ENCODE measurements around the gene ACTN4. TPM values are rescaled to one million over a fixed set of nuclear protein-coding genes. Genes with fewer than 3 reads are reported as not detected.

The ACTN4 gene
- total and polyA plus RNA-seq, 3 donors from 2014 or later = 112 to 158 (median 135) TPM

DNA sequence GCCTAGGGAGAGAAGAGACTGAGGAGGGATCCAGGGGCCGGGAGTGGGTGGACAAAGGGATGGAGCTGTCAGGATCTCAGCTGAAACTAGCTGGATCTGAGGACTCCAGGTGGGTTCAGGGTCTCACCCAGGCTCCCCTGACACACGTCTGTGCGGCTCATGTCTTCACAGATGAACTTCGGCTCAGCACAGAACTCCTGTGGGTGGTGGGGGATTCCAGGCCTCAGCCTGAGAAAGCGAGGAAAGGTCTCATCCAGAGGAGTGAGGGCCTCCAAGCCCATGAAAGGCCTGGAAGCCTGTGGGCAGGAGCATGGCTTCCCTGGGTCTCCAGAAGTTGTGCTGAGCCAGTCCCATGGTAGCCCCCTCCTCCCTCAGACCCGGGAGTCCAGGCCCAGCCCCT is 95.5 kb downstream of the ACTN4 start:
- intact Hi-C loops (cut with DNase I; ENCODE audit: low total_unique reads) = no loop called here
- no peak for DNase-seq
- Histone ChIP-seq H3K36me3 (ENCODE audit: low read depth, missing control alignments) (no peaks in the 10 kb centered on the region), H3K9me3 (no peaks in the 10 kb centered on the region), H3K4me1 (no peaks in the 10 kb centered on the region), H3K4me3 (no peak overlapping the region), H3K27ac (no peak overlapping the region), H3K27me3 (no peaks in the 10 kb centered on the region)
- TF ChIP-seq, protein P1, sequence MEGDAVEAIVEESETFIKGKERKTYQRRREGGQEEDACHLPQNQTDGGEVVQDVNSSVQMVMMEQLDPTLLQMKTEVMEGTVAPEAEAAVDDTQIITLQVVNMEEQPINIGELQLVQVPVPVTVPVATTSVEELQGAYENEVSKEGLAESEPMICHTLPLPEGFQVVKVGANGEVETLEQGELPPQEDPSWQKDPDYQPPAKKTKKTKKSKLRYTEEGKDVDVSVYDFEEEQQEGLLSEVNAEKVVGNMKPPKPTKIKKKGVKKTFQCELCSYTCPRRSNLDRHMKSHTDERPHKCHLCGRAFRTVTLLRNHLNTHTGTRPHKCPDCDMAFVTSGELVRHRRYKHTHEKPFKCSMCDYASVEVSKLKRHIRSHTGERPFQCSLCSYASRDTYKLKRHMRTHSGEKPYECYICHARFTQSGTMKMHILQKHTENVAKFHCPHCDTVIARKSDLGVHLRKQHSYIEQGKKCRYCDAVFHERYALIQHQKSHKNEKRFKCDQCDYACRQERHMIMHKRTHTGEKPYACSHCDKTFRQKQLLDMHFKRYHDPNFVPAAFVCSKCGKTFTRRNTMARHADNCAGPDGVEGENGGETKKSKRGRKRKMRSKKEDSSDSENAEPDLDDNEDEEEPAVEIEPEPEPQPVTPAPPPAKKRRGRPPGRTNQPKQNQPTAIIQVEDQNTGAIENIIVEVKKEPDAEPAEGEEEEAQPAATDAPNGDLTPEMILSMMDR (IDR thresholded peaks at IDR 0.05) = no peak
- TF ChIP-seq POLR2A (IDR thresholded peaks at IDR 0.05) = no peak
- 84 to 97% methylated on average over 5 to 6 of the region's 6 CpGs for WGBS, 2 donors

DNA sequence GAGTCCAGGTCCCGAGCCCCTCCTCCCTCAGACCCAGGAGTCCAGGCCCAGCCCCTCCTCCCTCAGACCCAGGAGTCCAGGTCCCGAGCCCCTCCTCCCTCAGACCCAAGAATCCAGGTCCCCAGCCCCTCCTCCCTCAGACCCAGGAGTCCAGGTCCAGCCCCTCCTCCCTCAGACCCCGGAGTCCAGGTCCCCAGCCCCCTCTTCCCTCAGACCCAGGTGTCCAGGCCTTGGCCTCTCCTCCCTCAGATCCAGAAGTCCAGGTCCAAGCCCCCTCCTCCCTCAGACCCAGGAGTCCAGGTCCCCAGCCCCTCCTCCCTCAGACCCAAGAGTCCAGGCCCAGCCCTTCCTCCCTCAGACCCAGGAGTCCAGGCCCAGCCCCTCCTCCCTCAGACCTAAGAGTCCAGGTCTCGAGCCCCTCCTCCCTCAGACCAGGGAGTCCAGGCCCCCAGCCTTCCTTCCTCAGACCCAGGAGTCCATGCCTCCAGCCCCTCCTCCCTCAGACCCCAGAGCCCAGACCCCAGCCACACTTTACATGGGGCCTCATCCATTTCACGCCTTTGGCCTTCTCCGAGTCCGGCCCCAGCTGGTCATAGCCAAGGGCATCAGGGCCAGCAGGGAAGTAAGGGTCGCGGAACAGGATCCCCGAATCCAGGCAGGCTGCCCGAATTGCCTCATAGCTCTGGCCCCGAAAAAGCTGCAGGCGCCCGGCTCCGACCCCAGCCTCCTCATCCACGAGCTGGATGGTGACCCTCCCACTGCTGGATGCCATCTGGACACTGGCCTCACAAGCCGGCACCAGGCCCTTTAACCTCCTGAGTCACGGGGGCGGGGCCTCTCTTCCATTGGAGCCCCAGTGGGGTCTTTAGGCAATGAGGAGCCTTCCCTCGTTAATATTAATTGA is 96.2 kb downstream of the ACTN4 start:
- TF ChIP-seq POLR2A (IDR thresholded peaks at IDR 0.05) = no peak
- TF ChIP-seq, protein P1 (IDR thresholded peaks at IDR 0.05) = no peak
- 75 to 76% methylated on average over 15 to 20 of the region's 20 CpGs for WGBS, 2 donors
- intact Hi-C loops (cut with DNase I; ENCODE audit: low total_unique reads) = no loop called here
- Histone ChIP-seq H3K36me3 (ENCODE audit: low read depth, missing control alignments) (no peaks in the 10 kb centered on the region), H3K27me3 (no peaks in the 10 kb centered on the region), H3K4me1 (no peaks in the 10 kb centered on the region), H3K4me3 (no peak overlapping the region), H3K27ac (no peak overlapping the region), H3K9me3 (no peaks in the 10 kb centered on the region)
- no peak for DNase-seq

DNA sequence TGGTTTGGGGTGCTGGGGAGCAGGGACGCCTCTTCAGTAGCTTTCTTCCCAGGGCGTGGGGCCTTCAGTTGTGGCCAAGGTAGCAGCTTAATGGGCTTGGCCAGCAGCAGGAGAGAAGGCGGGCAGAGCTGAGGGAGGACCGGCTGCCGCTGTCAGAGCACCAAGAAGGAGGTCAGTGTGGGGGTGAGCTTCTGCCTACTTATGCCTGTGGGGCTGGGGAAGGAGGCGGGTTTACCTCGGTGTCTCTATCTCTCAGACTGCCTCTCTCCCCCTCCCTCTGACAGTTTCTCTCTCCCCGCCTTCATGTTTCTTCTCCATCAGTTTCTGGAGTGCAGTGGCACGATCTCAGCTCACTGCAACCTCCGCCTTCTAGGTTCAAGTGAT is 96.8 kb downstream of the ACTN4 start, which contains the start of gene CAPN12:
Gene CAPN12 (minus strand): TSS at position 177 of the 384 bp plus-strand sequence. CDS start 309 bp downstream, outside the sequence.
- Histone ChIP-seq H3K4me1 (no peaks in the 10 kb centered on the region), H3K4me3 (no peak within 1 kb of the TSS), H3K9me3 (no peaks in the 10 kb centered on the region), H3K27ac (no peak within 1 kb of the TSS), H3K27me3 (no peaks in the 10 kb centered on the region), H3K36me3 (ENCODE audit: low read depth, missing control alignments) (no peaks in the 10 kb centered on the region)
- DNase-seq = no peak
- WGBS, 2 donors = 83 to 85% methylated on average over 7 to 10 of the region's 10 CpGs
- TF ChIP-seq POLR2A (IDR thresholded peaks at IDR 0.05) = no peak
- TF ChIP-seq, protein P1 (IDR thresholded peaks at IDR 0.05) = no peak
- intact Hi-C loops (cut with DNase I; ENCODE audit: low total_unique reads) = no loop called here

DNA sequence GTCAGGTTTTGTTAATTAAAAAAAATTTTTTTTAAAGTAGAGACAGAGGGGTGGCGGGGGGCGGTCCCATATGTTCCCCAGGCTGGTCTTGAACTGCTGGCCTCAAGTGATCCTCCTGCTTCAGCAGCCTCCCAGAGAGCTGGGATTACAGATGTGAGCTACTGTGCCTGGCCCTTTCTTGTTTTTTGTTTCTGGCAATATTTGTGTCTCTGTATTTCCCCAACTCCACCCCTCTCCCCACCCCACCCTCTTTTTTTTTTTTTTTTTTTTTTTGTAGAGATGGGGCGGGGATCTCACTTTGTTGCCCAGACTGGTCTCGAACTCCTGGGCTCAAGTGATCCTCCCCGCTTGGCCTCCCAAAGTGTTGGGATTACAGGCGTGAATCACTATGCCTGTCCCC is 97.4 kb downstream of the ACTN4 start:
- WGBS, 2 donors = 87 to 89% methylated on average over 6 of the region's 6 CpGs
- Histone ChIP-seq H3K27ac (no peak overlapping the region), H3K4me3 (no peak overlapping the region), H3K36me3 (ENCODE audit: low read depth, missing control alignments) (no peaks in the 10 kb centered on the region), H3K4me1 (no peaks in the 10 kb centered on the region), H3K27me3 (no peaks in the 10 kb centered on the region), H3K9me3 (no peaks in the 10 kb centered on the region)
- TF ChIP-seq, protein P1 (IDR thresholded peaks at IDR 0.05) = no peak
- no peak for TF ChIP-seq POLR2A (IDR thresholded peaks at IDR 0.05)
- DNase-seq = no peak
- intact Hi-C loops (cut with DNase I; ENCODE audit: low total_unique reads) = no loop called here
